ENCODE data around the gene LCE1E.

Gene LCE1E

DNA sequence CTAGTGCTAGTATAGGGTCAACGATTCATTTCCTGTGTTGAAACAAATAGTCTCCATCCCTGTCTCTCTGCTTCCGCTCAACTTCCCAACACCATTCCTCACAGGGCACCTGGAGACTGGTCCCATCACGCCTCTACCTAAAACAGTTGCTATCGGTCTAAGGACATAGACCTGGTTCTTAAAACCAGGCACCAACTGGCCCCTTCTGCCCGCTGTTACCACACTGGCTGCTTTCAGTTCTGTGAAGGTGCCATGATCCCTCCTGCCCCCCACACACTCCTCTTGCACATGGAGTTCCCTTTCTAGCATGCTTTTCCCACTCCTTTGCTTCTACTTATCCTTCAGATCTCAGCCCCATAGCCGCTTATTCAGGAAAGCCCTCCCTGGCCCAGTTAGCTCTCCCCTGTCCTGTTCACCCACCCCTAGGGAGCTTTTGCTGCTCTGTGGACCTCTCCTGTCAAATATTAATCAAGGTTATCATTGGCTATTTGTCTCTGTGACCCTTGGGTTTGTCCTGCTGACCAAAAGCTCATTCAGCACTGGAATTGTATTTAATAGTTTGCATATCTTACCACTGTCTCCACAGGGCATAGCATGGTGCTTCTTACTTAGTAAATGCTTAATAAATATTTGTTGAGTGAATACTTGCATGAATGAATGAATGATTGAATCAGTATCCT is 40.2 kb upstream of the LCE1E start:
- H3K4me3 ChIP-seq (replicated peaks; ENCODE audit: insufficient read depth, low read length), result no peak overlapping the region
- no peak for DNase-seq (ENCODE audit: low read depth in 1 of 2, low spot score in 1 of 2)
- no peak for TF ChIP-seq REST (IDR thresholded peaks at IDR 0.05; ENCODE audit: insufficient replicate concordance, low read depth)
- TF ChIP-seq POLR2AphosphoS5 (IDR thresholded peaks at IDR 0.05; ENCODE audit: low read depth), result no peak
- TF ChIP-seq, protein P1, sequence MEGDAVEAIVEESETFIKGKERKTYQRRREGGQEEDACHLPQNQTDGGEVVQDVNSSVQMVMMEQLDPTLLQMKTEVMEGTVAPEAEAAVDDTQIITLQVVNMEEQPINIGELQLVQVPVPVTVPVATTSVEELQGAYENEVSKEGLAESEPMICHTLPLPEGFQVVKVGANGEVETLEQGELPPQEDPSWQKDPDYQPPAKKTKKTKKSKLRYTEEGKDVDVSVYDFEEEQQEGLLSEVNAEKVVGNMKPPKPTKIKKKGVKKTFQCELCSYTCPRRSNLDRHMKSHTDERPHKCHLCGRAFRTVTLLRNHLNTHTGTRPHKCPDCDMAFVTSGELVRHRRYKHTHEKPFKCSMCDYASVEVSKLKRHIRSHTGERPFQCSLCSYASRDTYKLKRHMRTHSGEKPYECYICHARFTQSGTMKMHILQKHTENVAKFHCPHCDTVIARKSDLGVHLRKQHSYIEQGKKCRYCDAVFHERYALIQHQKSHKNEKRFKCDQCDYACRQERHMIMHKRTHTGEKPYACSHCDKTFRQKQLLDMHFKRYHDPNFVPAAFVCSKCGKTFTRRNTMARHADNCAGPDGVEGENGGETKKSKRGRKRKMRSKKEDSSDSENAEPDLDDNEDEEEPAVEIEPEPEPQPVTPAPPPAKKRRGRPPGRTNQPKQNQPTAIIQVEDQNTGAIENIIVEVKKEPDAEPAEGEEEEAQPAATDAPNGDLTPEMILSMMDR (IDR thresholded peaks at IDR 0.05; ENCODE audit: insufficient read depth, low read length), result no peak
- no peak for TF ChIP-seq GABPA (IDR thresholded peaks at IDR 0.05; ENCODE audit: low read depth)
- H3K27ac ChIP-seq (replicated peaks), result no peak overlapping the region
- H3K27me3 ChIP-seq (ENCODE audit: insufficient read depth, poor library complexity, severe bottlenecking), result no peaks in the 10 kb centered on the region

DNA sequence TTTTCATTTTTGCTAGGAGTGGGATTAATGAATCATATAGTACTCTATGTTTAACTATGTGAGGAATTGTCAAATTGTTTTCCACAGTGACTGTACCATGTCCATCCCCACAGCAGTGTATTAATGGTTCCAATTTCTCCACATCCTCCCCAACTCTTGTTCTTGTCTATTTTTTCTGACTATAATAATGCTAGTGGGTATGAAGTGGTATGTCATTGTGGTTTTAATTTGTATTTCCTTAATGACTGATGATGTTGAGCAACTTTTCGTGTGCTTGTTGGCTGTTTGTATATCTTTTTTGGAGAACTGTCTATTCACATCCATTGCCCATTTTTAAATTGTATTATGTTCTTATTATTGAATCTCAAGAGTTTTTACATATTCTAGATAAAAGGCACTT is 38.2 kb upstream of the LCE1E start:
- no peaks in the 10 kb centered on the region for H3K27me3 ChIP-seq (ENCODE audit: insufficient read depth, poor library complexity, severe bottlenecking)
- H3K4me3 ChIP-seq (replicated peaks; ENCODE audit: insufficient read depth, low read length), result no peak overlapping the region
- no peak for DNase-seq (ENCODE audit: low read depth in 1 of 2, low spot score in 1 of 2)
- TF ChIP-seq SPI1 (IDR thresholded peaks at IDR 0.05; ENCODE audit: borderline replicate concordance, low read depth), result no peak
- H3K27ac ChIP-seq (replicated peaks), result no peak overlapping the region

DNA sequence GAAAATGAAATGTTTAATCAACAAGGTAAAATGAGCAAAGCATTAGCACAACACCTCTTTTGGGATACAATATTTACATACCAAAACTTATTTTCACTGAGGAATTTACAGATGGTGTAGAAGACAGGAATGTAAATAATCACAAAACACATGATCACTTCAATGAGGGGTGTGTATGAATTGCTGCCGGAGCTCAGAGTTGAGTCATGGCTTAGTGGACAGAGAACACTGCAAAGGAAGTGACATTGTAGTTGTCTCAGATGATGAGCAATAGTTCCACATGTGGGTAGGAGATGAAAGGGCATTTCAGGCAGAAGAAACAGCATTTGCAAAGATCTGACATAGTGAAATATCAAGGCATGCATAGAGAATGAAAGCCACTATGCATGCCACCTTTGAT is 33.8 kb upstream of the LCE1E start:
- no peak for DNase-seq (ENCODE audit: low read depth in 1 of 2, low spot score in 1 of 2)
- Histone ChIP-seq H3K27me3 (ENCODE audit: insufficient read depth, poor library complexity, severe bottlenecking) (no peaks in the 10 kb centered on the region), H3K4me3 (replicated peaks; ENCODE audit: insufficient read depth, low read length) (no peak overlapping the region), H3K27ac (replicated peaks) (no peak overlapping the region)
- no peak for TF ChIP-seq REST (IDR thresholded peaks at IDR 0.05; ENCODE audit: insufficient replicate concordance, low read depth)
- no peak for TF ChIP-seq SPI1 (IDR thresholded peaks at IDR 0.05; ENCODE audit: borderline replicate concordance, low read depth)
- no peak for TF ChIP-seq POLR2AphosphoS5 (IDR thresholded peaks at IDR 0.05; ENCODE audit: low read depth)
- TF ChIP-seq, protein P1 (IDR thresholded peaks at IDR 0.05; ENCODE audit: insufficient read depth, low read length), result no peak
- TF ChIP-seq GABPA (IDR thresholded peaks at IDR 0.05; ENCODE audit: low read depth), result no peak

- TF ChIP-seq GABPA (IDR thresholded peaks at IDR 0.05; ENCODE audit: low read depth) (no peak), SPI1 (IDR thresholded peaks at IDR 0.05; ENCODE audit: borderline replicate concordance, low read depth) (no peak), REST (IDR thresholded peaks at IDR 0.05; ENCODE audit: insufficient replicate concordance, low read depth) (no peak), POLR2AphosphoS5 (IDR thresholded peaks at IDR 0.05; ENCODE audit: low read depth) (no peak)
- TF ChIP-seq, protein P1 (IDR thresholded peaks at IDR 0.05; ENCODE audit: insufficient read depth, low read length), result no peak
- no peak overlapping the region for H3K27ac ChIP-seq (replicated peaks)
- no peaks in the 10 kb centered on the region for H3K27me3 ChIP-seq (ENCODE audit: insufficient read depth, poor library complexity, severe bottlenecking)
- DNase-seq (ENCODE audit: low read depth in 1 of 2, low spot score in 1 of 2), result no peak
- no peak overlapping the region for H3K4me3 ChIP-seq (replicated peaks; ENCODE audit: insufficient read depth, low read length)
Measured at GRCh38 chr1:152753586-152753985, 32.5 kb upstream of the LCE1E start.
